Measurements from ENCODE around the gene HSF2.

The HSF2 gene

GRCh38 chr6:122422614-122423267, 23.3 kb downstream of the HSF2 start:
- no peak overlapping the region for H3K4me3 ChIP-seq (ENCODE audit: low read length)
- no peak for DNase-seq (ENCODE audit: low read depth)
- TF ChIP-seq, protein P1, sequence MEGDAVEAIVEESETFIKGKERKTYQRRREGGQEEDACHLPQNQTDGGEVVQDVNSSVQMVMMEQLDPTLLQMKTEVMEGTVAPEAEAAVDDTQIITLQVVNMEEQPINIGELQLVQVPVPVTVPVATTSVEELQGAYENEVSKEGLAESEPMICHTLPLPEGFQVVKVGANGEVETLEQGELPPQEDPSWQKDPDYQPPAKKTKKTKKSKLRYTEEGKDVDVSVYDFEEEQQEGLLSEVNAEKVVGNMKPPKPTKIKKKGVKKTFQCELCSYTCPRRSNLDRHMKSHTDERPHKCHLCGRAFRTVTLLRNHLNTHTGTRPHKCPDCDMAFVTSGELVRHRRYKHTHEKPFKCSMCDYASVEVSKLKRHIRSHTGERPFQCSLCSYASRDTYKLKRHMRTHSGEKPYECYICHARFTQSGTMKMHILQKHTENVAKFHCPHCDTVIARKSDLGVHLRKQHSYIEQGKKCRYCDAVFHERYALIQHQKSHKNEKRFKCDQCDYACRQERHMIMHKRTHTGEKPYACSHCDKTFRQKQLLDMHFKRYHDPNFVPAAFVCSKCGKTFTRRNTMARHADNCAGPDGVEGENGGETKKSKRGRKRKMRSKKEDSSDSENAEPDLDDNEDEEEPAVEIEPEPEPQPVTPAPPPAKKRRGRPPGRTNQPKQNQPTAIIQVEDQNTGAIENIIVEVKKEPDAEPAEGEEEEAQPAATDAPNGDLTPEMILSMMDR (IDR thresholded peaks at IDR 0.05; ENCODE audit: insufficient read depth, low read depth, low read length, missing control alignments): no peak

- H3K4me3 ChIP-seq (ENCODE audit: low read length): no peak overlapping the region
- TF ChIP-seq, protein P1 (IDR thresholded peaks at IDR 0.05; ENCODE audit: insufficient read depth, low read depth, low read length, missing control alignments): no peak
- DNase-seq (ENCODE audit: low read depth): peak; percentile 37
Observed at GRCh38 chr6:122423734-122424133, 24.3 kb downstream of the HSF2 start.

DNA sequence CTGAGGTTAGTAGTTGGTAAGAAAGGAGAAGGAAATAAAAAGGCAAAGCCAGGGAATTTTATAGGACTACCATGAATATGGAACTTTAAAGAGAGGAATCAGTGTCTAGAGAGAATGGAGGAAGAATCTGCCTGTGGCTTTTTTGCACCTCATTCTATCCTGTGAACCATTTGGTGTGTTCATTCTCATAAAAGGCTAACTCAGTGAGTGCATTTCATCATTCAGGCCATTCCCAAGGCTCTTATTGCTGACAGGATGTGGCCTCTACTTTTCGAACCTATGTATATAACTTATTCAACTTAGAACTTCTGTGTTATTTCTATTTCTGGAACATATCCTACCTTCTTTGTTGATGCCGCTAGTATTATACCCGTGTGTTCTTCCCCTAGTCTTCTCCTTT, 27.1 kb downstream of the HSF2 start:
- no peak overlapping the region for H3K4me3 ChIP-seq (ENCODE audit: low read length)
- DNase-seq (ENCODE audit: low read depth): no peak
- TF ChIP-seq, protein P1 (IDR thresholded peaks at IDR 0.05; ENCODE audit: insufficient read depth, low read depth, low read length, missing control alignments): no peak

DNA sequence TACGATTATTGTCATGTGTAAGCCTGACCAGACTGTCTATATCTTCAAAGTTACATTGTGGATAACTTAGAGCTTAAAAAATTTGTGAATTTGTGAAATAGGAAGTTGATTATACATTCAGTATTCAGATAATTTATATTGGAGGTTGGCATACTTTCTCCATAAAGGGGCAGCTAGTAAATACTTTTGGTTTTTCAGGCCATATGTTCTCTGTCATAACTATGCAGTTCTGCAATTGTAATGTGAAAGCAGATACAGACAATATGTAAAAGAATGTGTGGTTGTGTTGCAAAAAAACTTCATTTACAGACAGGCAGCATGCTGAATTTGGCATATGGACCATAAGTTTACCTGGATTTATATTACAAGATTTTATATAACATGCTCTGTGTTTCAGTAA, 29.3 kb downstream of the HSF2 start:
- TF ChIP-seq, protein P1 (IDR thresholded peaks at IDR 0.05; ENCODE audit: insufficient read depth, low read depth, low read length, missing control alignments): no peak
- H3K4me3 ChIP-seq (ENCODE audit: low read length): no peak overlapping the region
- no peak for DNase-seq (ENCODE audit: low read depth)

DNA sequence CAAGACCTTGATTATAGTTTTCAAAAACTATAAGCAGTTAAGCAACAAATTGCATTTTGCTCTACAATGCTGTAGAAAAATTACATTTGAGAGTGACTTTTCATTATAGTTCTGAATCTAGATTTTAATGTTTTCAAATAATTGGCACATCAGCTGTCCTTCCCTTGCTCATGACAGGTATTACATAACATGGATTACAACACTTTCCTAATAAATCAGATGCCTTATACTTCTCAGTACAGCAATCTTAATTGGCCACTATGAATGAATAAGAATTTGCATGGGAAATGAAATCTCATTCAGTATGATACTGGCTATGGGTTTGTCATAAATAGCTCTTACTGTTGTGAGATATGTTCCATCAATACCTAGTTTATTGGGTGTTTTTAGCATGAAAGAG, 29.9 kb downstream of the HSF2 start:
- DNase-seq (ENCODE audit: low read depth): peak; percentile 13
- H3K4me3 ChIP-seq (ENCODE audit: low read length): no peak overlapping the region
- TF ChIP-seq, protein P1 (IDR thresholded peaks at IDR 0.05; ENCODE audit: insufficient read depth, low read depth, low read length, missing control alignments): no peak

DNA sequence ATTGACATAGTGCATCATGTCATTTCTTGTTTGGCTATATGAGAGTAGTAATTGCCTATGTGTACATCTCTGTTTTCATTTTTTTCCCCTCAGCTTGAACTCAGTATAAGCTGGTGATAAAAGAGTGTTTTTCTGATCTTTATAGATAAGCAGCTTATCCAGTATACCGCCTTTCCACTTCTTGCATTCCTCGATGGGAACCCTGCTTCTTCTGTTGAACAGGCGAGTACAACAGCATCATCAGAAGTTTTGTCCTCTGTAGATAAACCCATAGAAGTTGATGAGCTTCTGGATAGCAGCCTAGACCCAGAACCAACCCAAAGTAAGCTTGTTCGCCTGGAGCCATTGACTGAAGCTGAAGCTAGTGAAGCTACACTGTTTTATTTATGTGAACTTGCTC, 32.3 kb downstream of the HSF2 start:
- DNase-seq (ENCODE audit: low read depth): no peak
- H3K4me3 ChIP-seq (ENCODE audit: low read length): no peak overlapping the region
- TF ChIP-seq, protein P1 (IDR thresholded peaks at IDR 0.05; ENCODE audit: insufficient read depth, low read depth, low read length, missing control alignments): no peak

GRCh38 chr6:122432816-122433215, 33.4 kb downstream of the HSF2 start:
- TF ChIP-seq, protein P1 (IDR thresholded peaks at IDR 0.05; ENCODE audit: insufficient read depth, low read depth, low read length, missing control alignments): no peak
- DNase-seq (ENCODE audit: low read depth): no peak
- no peak overlapping the region for H3K4me3 ChIP-seq (ENCODE audit: low read length)
